Liver (tissue), 3 donors: Measurements from ENCODE around the gene C8G.

Experiments
- EGR1 ChIP-seq, 2 donors: IDR thresholded peaks; 2 replicates each; pipeline ENCODE4 v1.6.1; 2016 to 2018; ENCODE audit warnings: antibody characterized with exemption in 2 of 2, low read depth in 2 of 2
- GABPA ChIP-seq, 2 donors: IDR thresholded peaks in 1 of 2; conservative IDR thresholded peaks in 1 of 2; 2 replicates each; pipeline ENCODE4 v1.6.1; 2016; ENCODE audit warnings: antibody characterized with exemption in 2 of 2, mild to moderate bottlenecking in 1 of 2, moderate library complexity in 1 of 2
- JUND ChIP-seq, 2 donors: IDR thresholded peaks; 2 replicates each; pipeline ENCODE4 v1.6.1; 2016; ENCODE audit warnings: antibody characterized with exemption in 2 of 2
- RAD21 ChIP-seq, 2 donors: IDR thresholded peaks; 2 replicates each; pipeline ENCODE4 v1.6.1; 2016; ENCODE audit warnings: antibody characterized with exemption in 2 of 2, mild to moderate bottlenecking in 2 of 2
- ZBTB33 ChIP-seq: IDR thresholded peaks from 2 replicates; pipeline ENCODE4 v1.6.1; 2016; ENCODE audit warnings: antibody characterized with exemption
- TF ChIP-seq, protein P1 (sequence below): fragments of 150-350 bp; IDR thresholded peaks from 2 replicates; pipeline ENCODE4 v1.5.1; 2017; ENCODE audit warnings: improper control_type of control experiment, low read depth, low read length; ENCODE audit not compliant: missing input control
- TF ChIP-seq, protein P2 (sequence below): IDR thresholded peaks from 2 replicates; pipeline ENCODE4 v1.6.1; 2016; ENCODE audit warnings: antibody characterized with exemption, mild to moderate bottlenecking
- donor health status: healthy.
- donor health status: healthy.

DNA sequence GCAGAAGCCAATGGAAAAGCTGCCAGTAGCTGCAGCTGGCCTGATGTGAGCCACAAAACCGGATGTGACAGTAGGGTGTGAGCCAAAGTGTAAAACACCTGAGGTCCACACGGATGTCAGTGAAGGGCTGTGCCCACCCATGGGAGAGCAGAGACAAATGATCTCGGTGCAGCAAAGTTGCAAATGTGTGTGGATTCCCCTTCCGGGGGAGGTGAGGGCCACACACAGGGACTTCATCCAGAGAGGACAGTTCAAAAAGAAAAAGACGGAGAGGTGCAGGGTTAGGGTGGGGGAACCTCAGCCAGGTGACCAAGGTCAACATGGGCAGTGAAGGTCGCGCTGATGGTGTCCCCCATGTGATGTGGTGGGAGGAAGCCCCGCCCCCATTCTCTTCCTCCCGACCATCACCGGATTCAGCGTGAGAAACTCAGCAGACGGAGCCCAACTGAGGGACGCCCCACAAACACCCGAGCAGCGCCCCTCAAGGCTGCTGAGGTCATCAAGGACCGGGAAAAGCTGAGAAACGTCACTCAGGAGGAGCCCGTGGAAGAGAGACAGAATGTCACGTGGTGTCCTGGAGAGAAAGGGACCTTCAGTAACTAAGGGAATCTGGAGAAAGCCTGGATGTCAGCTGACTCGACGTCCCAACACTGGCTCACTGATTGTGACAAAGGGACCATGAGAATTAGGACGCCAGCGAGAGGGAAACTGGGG, 20.9 kb downstream of the C8G start:
- TF ChIP-seq, protein P1, sequence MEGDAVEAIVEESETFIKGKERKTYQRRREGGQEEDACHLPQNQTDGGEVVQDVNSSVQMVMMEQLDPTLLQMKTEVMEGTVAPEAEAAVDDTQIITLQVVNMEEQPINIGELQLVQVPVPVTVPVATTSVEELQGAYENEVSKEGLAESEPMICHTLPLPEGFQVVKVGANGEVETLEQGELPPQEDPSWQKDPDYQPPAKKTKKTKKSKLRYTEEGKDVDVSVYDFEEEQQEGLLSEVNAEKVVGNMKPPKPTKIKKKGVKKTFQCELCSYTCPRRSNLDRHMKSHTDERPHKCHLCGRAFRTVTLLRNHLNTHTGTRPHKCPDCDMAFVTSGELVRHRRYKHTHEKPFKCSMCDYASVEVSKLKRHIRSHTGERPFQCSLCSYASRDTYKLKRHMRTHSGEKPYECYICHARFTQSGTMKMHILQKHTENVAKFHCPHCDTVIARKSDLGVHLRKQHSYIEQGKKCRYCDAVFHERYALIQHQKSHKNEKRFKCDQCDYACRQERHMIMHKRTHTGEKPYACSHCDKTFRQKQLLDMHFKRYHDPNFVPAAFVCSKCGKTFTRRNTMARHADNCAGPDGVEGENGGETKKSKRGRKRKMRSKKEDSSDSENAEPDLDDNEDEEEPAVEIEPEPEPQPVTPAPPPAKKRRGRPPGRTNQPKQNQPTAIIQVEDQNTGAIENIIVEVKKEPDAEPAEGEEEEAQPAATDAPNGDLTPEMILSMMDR: no peak
- TF ChIP-seq, protein P2, sequence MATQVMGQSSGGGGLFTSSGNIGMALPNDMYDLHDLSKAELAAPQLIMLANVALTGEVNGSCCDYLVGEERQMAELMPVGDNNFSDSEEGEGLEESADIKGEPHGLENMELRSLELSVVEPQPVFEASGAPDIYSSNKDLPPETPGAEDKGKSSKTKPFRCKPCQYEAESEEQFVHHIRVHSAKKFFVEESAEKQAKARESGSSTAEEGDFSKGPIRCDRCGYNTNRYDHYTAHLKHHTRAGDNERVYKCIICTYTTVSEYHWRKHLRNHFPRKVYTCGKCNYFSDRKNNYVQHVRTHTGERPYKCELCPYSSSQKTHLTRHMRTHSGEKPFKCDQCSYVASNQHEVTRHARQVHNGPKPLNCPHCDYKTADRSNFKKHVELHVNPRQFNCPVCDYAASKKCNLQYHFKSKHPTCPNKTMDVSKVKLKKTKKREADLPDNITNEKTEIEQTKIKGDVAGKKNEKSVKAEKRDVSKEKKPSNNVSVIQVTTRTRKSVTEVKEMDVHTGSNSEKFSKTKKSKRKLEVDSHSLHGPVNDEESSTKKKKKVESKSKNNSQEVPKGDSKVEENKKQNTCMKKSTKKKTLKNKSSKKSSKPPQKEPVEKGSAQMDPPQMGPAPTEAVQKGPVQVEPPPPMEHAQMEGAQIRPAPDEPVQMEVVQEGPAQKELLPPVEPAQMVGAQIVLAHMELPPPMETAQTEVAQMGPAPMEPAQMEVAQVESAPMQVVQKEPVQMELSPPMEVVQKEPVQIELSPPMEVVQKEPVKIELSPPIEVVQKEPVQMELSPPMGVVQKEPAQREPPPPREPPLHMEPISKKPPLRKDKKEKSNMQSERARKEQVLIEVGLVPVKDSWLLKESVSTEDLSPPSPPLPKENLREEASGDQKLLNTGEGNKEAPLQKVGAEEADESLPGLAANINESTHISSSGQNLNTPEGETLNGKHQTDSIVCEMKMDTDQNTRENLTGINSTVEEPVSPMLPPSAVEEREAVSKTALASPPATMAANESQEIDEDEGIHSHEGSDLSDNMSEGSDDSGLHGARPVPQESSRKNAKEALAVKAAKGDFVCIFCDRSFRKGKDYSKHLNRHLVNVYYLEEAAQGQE: no peak
- TF ChIP-seq RAD21 (IDR thresholded peaks at IDR 0.05) (no peak), JUND (IDR thresholded peaks at IDR 0.05) (no peak), GABPA (IDR thresholded peaks at IDR 0.05 in 1 of 2, conservative IDR thresholded peaks at IDR 0.05 in 1 of 2) (no peak), EGR1 (IDR thresholded peaks at IDR 0.05; ENCODE audit: low read depth in 2 of 2) (no peak), ZBTB33 (no peak)
